Measurements from ENCODE around the gene TMCC2. TPM values are rescaled to one million over a fixed set of nuclear protein-coding genes. Genes with fewer than 3 reads are reported as not detected.

TMCC2 gene
- total and polyA plus RNA-seq, 11 donors, result 0.97 to 5.1 (median 2.0) TPM

- TF ChIP-seq CTCF (IDR thresholded peaks at IDR 0.05) (no peak), POLR2A (IDR thresholded peaks at IDR 0.05) (no peak)
- no peaks in the 10 kb centered on the region for H3K36me3 ChIP-seq
- H3K4me1 ChIP-seq, result peaks cover 0 to 18% (median 0%) of the 10 kb centered on the region in 12 donors
- no peak overlapping the region for H3K4me3 ChIP-seq
- H3K9me3 ChIP-seq, result no peaks in the 10 kb centered on the region
- DNase-seq (no peak), ATAC-seq (no peak)
- peaks cover 0 to 7% (median 0%) of the 10 kb centered on the region in 9 donors for H3K27me3 ChIP-seq
- intact Hi-C loops (cut with DNase I), result no loop called here
- H3K27ac ChIP-seq, result no peak overlapping the region
- WGBS, 4 donors, result 74 to 93% (median 91%) methylated on average over 3 of the region's 3 CpGs
Measured at GRCh38 chr1:205217418-205217817, 10.3 kb upstream of the TMCC2 start.

DNA sequence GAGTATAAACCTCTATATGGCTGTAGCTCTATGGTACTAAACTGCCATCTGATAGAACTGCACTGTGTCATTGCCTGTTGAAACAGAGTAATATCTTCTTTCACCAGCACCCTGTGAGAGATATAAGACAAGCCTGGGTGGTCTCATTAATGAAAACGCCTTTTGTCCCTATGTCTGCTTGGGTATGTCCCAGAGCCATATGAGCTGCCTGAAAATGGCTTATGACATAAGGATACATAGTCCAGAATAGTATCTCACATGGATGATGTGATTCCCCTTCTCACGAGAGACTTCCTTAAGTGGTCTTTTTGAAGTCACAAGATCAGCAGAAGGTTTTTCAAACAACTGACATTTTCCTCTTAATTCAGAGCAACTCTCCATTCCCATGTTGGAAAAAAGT, 7.3 kb upstream of the TMCC2 start:
- Histone ChIP-seq H3K9me3 (no peaks in the 10 kb centered on the region), H3K27me3 (peaks cover 0 to 7% (median 0%) of the 10 kb centered on the region in 9 donors), H3K4me1 (peaks cover 0 to 2% (median 0%) of the 10 kb centered on the region in 12 donors), H3K27ac (no peak overlapping the region), H3K4me3 (no peak overlapping the region), H3K36me3 (no peaks in the 10 kb centered on the region)
- TF ChIP-seq POLR2A (IDR thresholded peaks at IDR 0.05) (no peak), CTCF (IDR thresholded peaks at IDR 0.05) (no peak)
- intact Hi-C loops (cut with DNase I), result loop anchor here in 1 of 10 donors (10.0 kb wide), 1 partner anchor 96 kb away; the partner anchor contains the start of gene RBBP5
- DNase-seq (no peak), ATAC-seq (no peak)
- WGBS, 4 donors, result 44 to 59% (median 52%) methylated on average over 2 of the region's 2 CpGs

- Histone ChIP-seq H3K27me3 (peaks cover 0 to 10% (median 0%) of the 10 kb centered on the region in 9 donors), H3K36me3 (no peaks in the 10 kb centered on the region), H3K27ac (no peak overlapping the region), H3K4me3 (no peak overlapping the region), H3K4me1 (peaks cover 0 to 24% (median 14%) of the 10 kb centered on the region in 12 donors), H3K9me3 (no peaks in the 10 kb centered on the region)
- no peak for ATAC-seq
- no peak for DNase-seq
- intact Hi-C loops (cut with DNase I), result loop anchor here in 1 of 10 donors (10.0 kb wide), 1 partner anchor 100 kb away; the partner anchor contains the start of gene RBBP5
- TF ChIP-seq CTCF (IDR thresholded peaks at IDR 0.05) (no peak), POLR2A (IDR thresholded peaks at IDR 0.05) (no peak)
Measured at GRCh38 chr1:205224736-205225135, 3.0 kb upstream of the TMCC2 start.

DNA sequence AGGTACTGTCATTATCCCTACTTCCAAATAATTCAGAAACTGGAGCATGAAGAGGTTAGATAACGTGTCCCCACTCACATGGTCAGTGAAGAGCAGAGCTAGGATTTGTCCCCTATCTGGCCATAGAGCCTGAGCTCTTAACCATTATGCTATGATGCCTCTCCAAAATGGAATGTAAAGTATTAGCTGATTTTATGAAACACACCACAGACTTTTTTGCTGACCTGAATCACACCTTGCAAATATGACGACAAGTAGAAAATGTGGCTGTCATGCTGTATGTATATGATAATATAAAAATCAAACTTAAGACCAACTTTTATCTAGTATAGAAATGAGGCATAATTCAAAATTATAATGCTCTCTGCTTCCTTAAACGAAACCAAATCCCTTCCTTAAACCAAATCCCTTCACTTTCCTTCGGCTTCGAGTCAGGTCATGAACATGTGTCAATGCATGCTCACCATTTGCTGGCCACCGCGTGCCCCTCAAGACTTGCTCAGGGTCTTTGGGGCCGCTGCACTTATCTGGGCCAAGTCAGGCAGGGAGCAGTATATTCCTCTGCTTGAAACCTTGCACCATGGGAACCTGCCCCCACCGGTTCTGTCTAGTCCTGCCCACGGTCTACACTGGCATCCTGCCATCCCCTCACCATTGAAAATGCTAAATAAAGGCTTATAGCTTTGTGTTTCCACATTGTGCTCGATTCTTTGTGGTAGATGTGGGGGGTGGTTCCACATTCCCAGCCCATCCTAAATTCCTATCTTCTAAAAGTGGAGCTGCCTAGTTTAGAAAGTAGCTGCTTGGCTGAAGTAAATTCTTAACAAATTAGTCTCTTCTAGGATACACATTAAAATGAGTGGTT, 1.6 kb upstream of the TMCC2 start:
- Histone ChIP-seq H3K4me1 (peaks cover 0 to 28% (median 19%) of the 10 kb centered on the region in 12 donors), H3K4me3 (no peak overlapping the region), H3K9me3 (no peaks in the 10 kb centered on the region), H3K27me3 (peaks cover 0 to 10% (median 0%) of the 10 kb centered on the region in 9 donors), H3K36me3 (no peaks in the 10 kb centered on the region), H3K27ac (no peak overlapping the region)
- 68 to 74% (median 69%) methylated on average over 11 of the region's 11 CpGs for WGBS, 4 donors
- no peak for TF ChIP-seq CTCF (IDR thresholded peaks at IDR 0.05)
- no peak for TF ChIP-seq POLR2A (IDR thresholded peaks at IDR 0.05)
- ATAC-seq (no peak), DNase-seq (no peak)
- intact Hi-C loops (cut with DNase I), result loop anchor here in 1 of 10 donors (10.0 kb wide), 1 partner anchor 101 kb away; the partner anchor contains the start of gene RBBP5

Measured in heart left ventricle (tissue), 16 donors.